DND-41 (cell line): ENCODE results near the gene HLF.

ENCODE experiments used
- CTCF ChIP-seq: IDR thresholded peaks from 2 replicates; pipeline ENCODE4 v1.5.1; 2012; ENCODE audit warnings: borderline replicate concordance, low read length, moderate library complexity, mild to moderate bottlenecking; ENCODE audit not compliant: poor library complexity, severe bottlenecking; ENCODE audit errors: extremely low read depth
- EZH2 ChIP-seq: IDR thresholded peaks from 3 replicates; pipeline ENCODE4 v1.6.1; 2012; ENCODE audit warnings: borderline replicate concordance, low read depth, mild to moderate bottlenecking, moderate library complexity, low read length, inconsistent platforms; ENCODE audit not compliant: severe bottlenecking

- TF ChIP-seq CTCF (no peak), EZH2 (no peak)
Observed at GRCh38 chr17:55272711-55273578, 8.2 kb downstream of the HLF start.
